NT2/D1 (cell line): Measurements from ENCODE around the gene IGF2BP2.

Source experiments
- YY1 ChIP-seq: IDR thresholded peaks from 2 replicates; pipeline ENCODE4 v1.6.1; 2011; ENCODE audit not compliant: insufficient read length, insufficient read depth
- ZNF274 ChIP-seq: IDR thresholded peaks from 2 replicates; pipeline ENCODE4 v1.6.1; 2011; ENCODE audit warnings: mild to moderate bottlenecking, low read depth, low read length

GRCh38 chr3:185687271-185687878 is 137.5 kb downstream of the IGF2BP2 start:
- no peak for TF ChIP-seq ZNF274
- no peak for TF ChIP-seq YY1
